Ovary (tissue), 9 donors: ENCODE measurements around the gene RFX1. TPM values are rescaled to one million over a fixed set of nuclear protein-coding genes. Genes with fewer than 3 reads are reported as not detected.
"Not testable (repeated sequence)": the region's sequence is repeated elsewhere in the genome, so short reads cannot be mapped to it uniquely, and the experiment has no call there.

ENCODE experiments used
- DNase-seq, 5 donors: peaks; one replicate each; pipeline ENCODE4 v3.0.0-alpha.2; 2019 to 2020
- H3K27ac ChIP-seq, 2 donors: fragments of 200-600 bp; one replicate each; pipeline versions ENCODE4 v1.5.1 to v1.8.0; 2019 to 2022
- H3K27me3 ChIP-seq: fragments of 200-600 bp; one replicate; pipeline ENCODE4 v1.8.0; 2022
- H3K36me3 ChIP-seq: fragments of 200-600 bp; sonication (generic); one replicate; pipeline ENCODE4 v1.5.1; 2019
- H3K4me1 ChIP-seq: one replicate; pipeline ENCODE4 v1.8.1; 2013; ENCODE audit warnings: mild to moderate bottlenecking, moderate library complexity; ENCODE audit not compliant: insufficient read depth
- H3K4me3 ChIP-seq: fragments of 200-600 bp; sonication (generic); one replicate; pipeline ENCODE4 v1.5.1; 2017
- H3K9me3 ChIP-seq, 2 donors: fragments of 200-600 bp in 1 of 2; sonication (generic) in 1 of 2; one replicate each; pipeline versions ENCODE4 v1.5.1 to v1.8.1; 2013 to 2019; ENCODE audit warnings: mild to moderate bottlenecking in 1 of 2, moderate library complexity in 1 of 2
- CTCF ChIP-seq, 3 donors: fragments of 450-650 bp in 2 of 3; fragments of 200-600 bp in 1 of 3; IDR thresholded peaks; one replicate each; pipeline versions ENCODE4 v1.5.1 to v1.8.0; 2016 to 2022; ENCODE audit warnings: antibody characterized with exemption in 3 of 3, mild to moderate bottlenecking in 1 of 3
- EP300 ChIP-seq: sonication (generic); formaldehyde crosslinking; IDR thresholded peaks from one replicate; pipeline ENCODE4 v1.6.1; 2017; ENCODE audit warnings: antibody characterized with exemption
- POLR2A ChIP-seq: fragments of 450-650 bp; IDR thresholded peaks from one replicate; pipeline ENCODE4 v1.6.1; 2017; ENCODE audit warnings: antibody characterized with exemption, mild to moderate bottlenecking, moderate library complexity
- WGBS, 3 donors: extraction: QIAGEN DNeasy Blood & Tissue Kit in 1 of 3; methylation state at CpG; one replicate each; pipeline versions ENCODE4 v1.1.5 to v1.1.7; 2013 to 2017; 5-methylcytosine and 5-hydroxymethylcytosine counted together
- intact Hi-C, 4 donors: fragments of 100-400 bp; cut with DNase I; formaldehyde crosslinking; loops; one replicate each; pipeline versions ENCODE4 v1.11.0 to v1.15.1; 2022 to 2023
- polyA plus RNA-seq, 2 donors: library from polyadenylated mRNA; stranded (reverse); fragments of 200-250 nt in 1 of 2; fragments of 350-450 nt in 1 of 2; fragmentation: Illumina TruSeq in 1 of 2; extraction: RNeasy Lipid Tissue Mini Kit (QIAGEN cat#74804) in 1 of 2; gene quantifications; one replicate each; pipeline ENCODE4 v1.2.3, GENCODE V29; 2013 to 2014
- total RNA-seq, 7 donors: library from RNA; depleted of rRNA in 2 of 7; stranded (reverse); fragments of >200 nt in 2 of 7; fragmentation: NEBNext Ultra II Directional in 3 of 7; extraction: Animal tissue kit (Norgen Biotek cat#: 25700) in 3 of 7; gene quantifications; one replicate each; pipeline versions ENCODE4 v1.1.0 to v1.2.4, GENCODE V29; 2016 to 2023
- donor health status: DM: no; HTN: no; CAD: no; lungs with moderate emphysema.
- donor health status: DM: no; HTN: no; CAD: no.
- donor health status: Bipolar disorder and iron deficiency.
- donor health status: DM: yes; HTN: yes; CAD: no.
- donor health status: DM: no; HTN: no; CAD: no.
- donor health status: DM: yes; HTN: yes; CAD: no.

RFX1 gene
- total and polyA plus RNA-seq, 9 donors = 1.2 to 16.1 (median 13.1) TPM

- intact Hi-C loops = no loop called here
- no peak for DNase-seq
- no peak for TF ChIP-seq POLR2A
- TF ChIP-seq CTCF (IDR thresholded peaks at IDR 0.05) = no peak
- TF ChIP-seq EP300 = no peak
- Histone ChIP-seq H3K4me1 (no peaks in the 10 kb centered on the region), H3K36me3 (no peaks in the 10 kb centered on the region), H3K4me3 (no peak overlapping the region), H3K9me3 (no peaks in the 10 kb centered on the region), H3K27me3 (no peaks in the 10 kb centered on the region), H3K27ac (no peak overlapping the region)
- WGBS, 3 donors = 54 to 69% (median 65%) methylated on average over 5 of the region's 5 CpGs
Measured at GRCh38 chr19:14021474-14021873, 15.4 kb upstream of the RFX1 start.

- H3K4me3 ChIP-seq, H3K9me3 ChIP-seq, H3K27me3 ChIP-seq, DNase-seq, H3K27ac ChIP-seq, H3K36me3 ChIP-seq, H3K4me1 ChIP-seq: not testable (repeated sequence)
- intact Hi-C loops = loop anchor here in 1 of 4 donors (2.0 kb wide), 1 partner anchor 23 kb away; no protein-coding TSS in a partner anchor
- WGBS, 3 donors = 83 to 89% (median 87%) methylated on average over 3 of the region's 3 CpGs
Measured at GRCh38 chr19:14019739-14020138, 13.6 kb upstream of the RFX1 start.

GRCh38 chr19:14019100-14019499 is 13.0 kb upstream of the RFX1 start:
- H3K36me3 ChIP-seq = no peaks in the 10 kb centered on the region
- intact Hi-C loops = loop anchor here in 1 of 4 donors (2.0 kb wide), 1 partner anchor 22 kb away; no protein-coding TSS in a partner anchor
- TF ChIP-seq POLR2A (no peak), EP300 (no peak), CTCF (IDR thresholded peaks at IDR 0.05) (no peak)
- WGBS, 3 donors = 48 to 61% (median 53%) methylated on average over 6 of the region's 6 CpGs
- no peak overlapping the region for H3K27ac ChIP-seq
- H3K27me3 ChIP-seq = no peaks in the 10 kb centered on the region
- no peak overlapping the region for H3K4me3 ChIP-seq
- no peaks in the 10 kb centered on the region for H3K9me3 ChIP-seq
- no peak for DNase-seq
- no peaks in the 10 kb centered on the region for H3K4me1 ChIP-seq

- no peaks in the 10 kb centered on the region for H3K36me3 ChIP-seq
- TF ChIP-seq CTCF (IDR thresholded peaks at IDR 0.05) (no peak), POLR2A (no peak), EP300 (no peak)
- no peaks in the 10 kb centered on the region for H3K27me3 ChIP-seq
- no peak overlapping the region for H3K4me3 ChIP-seq
- H3K27ac ChIP-seq = no peak overlapping the region
- DNase-seq = no peak
- intact Hi-C loops = no loop called here
- 72 to 75% (median 74%) methylated on average over 8 of the region's 8 CpGs for WGBS, 3 donors
- no peaks in the 10 kb centered on the region for H3K9me3 ChIP-seq
- H3K4me1 ChIP-seq = no peaks in the 10 kb centered on the region
Measured at GRCh38 chr19:14015524-14016035, 9.5 kb upstream of the RFX1 start.

GRCh38 chr19:14012378-14012915 is 6.3 kb upstream of the RFX1 start:
- WGBS, 3 donors = 75 to 81% (median 80%) methylated on average over 2 of the region's 2 CpGs
- intact Hi-C loops = loop anchor here in 1 of 4 donors (2.0 kb wide), 1 partner anchor 414 kb away; no protein-coding TSS in a partner anchor

More at GRCh38 chr19:14012378-14012915, 6.3 kb upstream of the RFX1 start:
- DNase-seq = no peak
- H3K9me3 ChIP-seq = no peaks in the 10 kb centered on the region
- H3K27ac ChIP-seq = no peak overlapping the region
- H3K4me1 ChIP-seq = no peaks in the 10 kb centered on the region
- H3K36me3 ChIP-seq = no peaks in the 10 kb centered on the region
- no peak overlapping the region for H3K4me3 ChIP-seq
- no peaks in the 10 kb centered on the region for H3K27me3 ChIP-seq
- no peak for TF ChIP-seq POLR2A
- TF ChIP-seq EP300 = no peak
- no peak for TF ChIP-seq CTCF (IDR thresholded peaks at IDR 0.05)
